ENCODE results near the gene TOPORS.

Gene TOPORS

GRCh38 chr9:32501868-32502267, 50.5 kb downstream of the TOPORS start:
- no peak for DNase-seq

- no peak for DNase-seq
Measured at GRCh38 chr9:32500768-32501167, 51.6 kb downstream of the TOPORS start.

- DNase-seq, result no peak
Measured at GRCh38 chr9:32497921-32498320, 54.5 kb downstream of the TOPORS start.

- DNase-seq, result no peak
Measured at GRCh38 chr9:32490601-32491000, 61.8 kb downstream of the TOPORS start.

Data from SIG-M5 (cell line).